GM19455 (cell line): Measurements from ENCODE around the gene PYDC1.
A peak's percentile ranks its signal among the peaks of the same experiment; 100 is the strongest.
"Not testable (repeated sequence)": the region's sequence is repeated elsewhere in the genome, so short reads cannot be mapped to it uniquely, and the experiment has no call there.

Source experiments
- ATAC-seq: cut with Tn5 transposase; IDR thresholded peaks from one replicate; pipeline ENCODE4 v1.9.1; 2021; ENCODE audit not compliant: unreplicated experiment

Gene PYDC1

GRCh38 chr16:31181102-31181830 is 35.7 kb downstream of the PYDC1 start:
- no peak for ATAC-seq

GRCh38 chr16:31179747-31180459 is 37.0 kb downstream of the PYDC1 start, which contains the start of gene FUS:
FUS (plus strand) TSS chr16:31180139; CDS start chr16:31180215, 76 bp downstream.
- peak; percentile 47 for ATAC-seq

- no peak for ATAC-seq
Measured at GRCh38 chr16:31179219-31179746, 37.7 kb downstream of the PYDC1 start.

GRCh38 chr16:31177136-31177535 is 39.8 kb downstream of the PYDC1 start:
- ATAC-seq = no peak

GRCh38 chr16:31170048-31170447 is 46.9 kb downstream of the PYDC1 start:
- ATAC-seq = not testable (repeated sequence)

- ATAC-seq = no peak
Measured at GRCh38 chr16:31168848-31169247, 48.1 kb downstream of the PYDC1 start.

GRCh38 chr16:31167315-31167714 is 49.6 kb downstream of the PYDC1 start:
- ATAC-seq = no peak
